A549 (cell line): ENCODE measurements around the gene ALOX15.

Source experiments
- CTCF ChIP-seq: fragments of >200 bp; sonication (Bioruptor Twin); formaldehyde crosslinking; IDR thresholded peaks from 3 replicates; pipeline ENCODE4 v1.5.1; 2016
- HDAC2 ChIP-seq: fragments of 200-600 bp; sonication (generic); IDR thresholded peaks from 2 replicates; pipeline ENCODE4 v1.6.1; 2016
- POLR2A ChIP-seq: IDR thresholded peaks from 2 replicates; pipeline ENCODE4 v1.6.1; 2012; ENCODE audit warnings: mild to moderate bottlenecking, low read length

GRCh38 chr17:4588391-4588790 lies 53.1 kb downstream of the ALOX15 start:
- TF ChIP-seq POLR2A = no peak
- TF ChIP-seq CTCF = no peak
- no peak for TF ChIP-seq HDAC2
